HG03521 (cell line): Measurements from ENCODE around the gene SNX8.

ENCODE experiments used
- ATAC-seq: cut with Tn5 transposase; IDR thresholded peaks from one replicate; pipeline ENCODE4 v1.9.1; 2021; ENCODE audit warnings: mild to moderate bottlenecking, moderate library complexity; ENCODE audit not compliant: unreplicated experiment

Gene SNX8

DNA sequence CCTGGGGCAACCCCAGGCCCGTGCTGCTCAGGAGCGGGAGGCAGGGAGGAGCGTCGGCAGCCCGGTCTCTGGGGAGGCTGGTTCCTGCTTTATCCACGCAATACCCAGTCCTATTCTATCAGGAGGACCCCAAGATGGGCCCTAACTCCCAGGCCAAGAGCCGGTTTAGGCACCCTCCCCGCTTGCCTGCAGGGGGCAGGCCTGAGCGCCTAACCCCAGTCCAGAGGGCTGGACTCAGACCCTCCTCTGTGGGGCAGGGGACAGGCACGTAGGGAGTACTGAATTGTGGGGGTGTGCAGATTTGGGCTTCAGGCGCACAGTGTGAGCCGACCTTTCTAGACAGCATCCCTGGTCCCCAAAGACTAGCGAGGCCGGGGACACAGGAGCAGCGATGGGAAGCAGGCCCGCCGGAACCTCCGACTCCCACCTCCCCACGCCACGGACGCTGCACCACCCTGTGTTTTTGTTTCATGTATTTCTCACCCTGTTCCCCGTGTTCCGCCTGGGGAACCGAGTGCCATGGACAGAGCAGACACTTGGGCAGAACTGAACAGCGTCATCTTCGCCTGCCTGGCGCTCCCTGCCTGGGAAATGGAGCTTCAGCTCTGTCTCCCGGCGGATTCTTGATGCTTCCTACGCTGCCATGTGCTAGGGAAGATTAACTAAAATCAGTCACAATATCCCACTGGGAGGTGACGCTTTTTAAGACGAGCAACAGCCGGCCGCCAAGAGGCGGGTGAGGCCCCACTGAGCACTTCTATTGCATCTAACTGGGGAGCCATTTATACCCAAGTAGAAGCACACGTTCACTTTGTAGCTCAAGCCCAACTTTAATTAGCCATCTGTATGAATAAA lies 66.9 kb downstream of the SNX8 start:
- ATAC-seq, result no peak

DNA sequence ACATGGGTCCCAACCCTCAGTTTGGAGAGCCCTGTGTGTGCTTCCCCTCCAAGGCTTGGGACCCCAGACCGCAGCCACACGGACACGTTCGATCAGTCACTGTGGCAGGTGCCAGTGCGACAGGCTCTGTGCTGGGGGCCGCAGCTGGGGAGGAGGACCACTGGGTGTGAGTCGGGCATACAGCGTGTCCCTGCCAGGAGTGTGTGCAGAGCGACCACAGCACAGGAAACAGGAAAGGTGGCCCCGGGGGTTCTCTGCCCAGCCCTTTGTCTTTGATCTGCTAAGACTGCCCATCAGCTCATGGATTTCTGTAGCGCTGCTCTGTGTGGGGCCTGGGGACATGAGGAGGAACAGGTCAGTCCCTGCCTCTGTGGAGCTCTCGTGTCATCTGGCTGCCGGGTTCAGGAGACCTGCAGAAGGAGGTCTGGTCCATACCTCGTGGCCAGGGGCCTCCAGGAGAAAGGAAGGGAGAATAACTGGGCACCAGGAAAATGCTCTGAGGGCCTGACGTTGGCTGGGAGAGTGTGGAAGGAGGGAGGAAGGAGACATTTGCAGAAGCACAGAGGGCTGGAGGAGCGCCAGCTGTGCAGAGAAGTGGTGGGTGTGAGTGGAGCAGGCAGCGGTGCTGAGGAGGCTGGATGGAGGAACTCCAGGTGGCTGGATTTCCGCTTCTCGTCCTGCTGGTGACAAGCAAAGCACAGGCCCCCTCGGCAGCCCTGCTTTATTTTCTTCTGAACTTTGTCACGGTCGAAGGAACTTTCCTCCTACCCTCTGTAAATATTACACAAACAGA lies 68.2 kb downstream of the SNX8 start:
- no peak for ATAC-seq

DNA sequence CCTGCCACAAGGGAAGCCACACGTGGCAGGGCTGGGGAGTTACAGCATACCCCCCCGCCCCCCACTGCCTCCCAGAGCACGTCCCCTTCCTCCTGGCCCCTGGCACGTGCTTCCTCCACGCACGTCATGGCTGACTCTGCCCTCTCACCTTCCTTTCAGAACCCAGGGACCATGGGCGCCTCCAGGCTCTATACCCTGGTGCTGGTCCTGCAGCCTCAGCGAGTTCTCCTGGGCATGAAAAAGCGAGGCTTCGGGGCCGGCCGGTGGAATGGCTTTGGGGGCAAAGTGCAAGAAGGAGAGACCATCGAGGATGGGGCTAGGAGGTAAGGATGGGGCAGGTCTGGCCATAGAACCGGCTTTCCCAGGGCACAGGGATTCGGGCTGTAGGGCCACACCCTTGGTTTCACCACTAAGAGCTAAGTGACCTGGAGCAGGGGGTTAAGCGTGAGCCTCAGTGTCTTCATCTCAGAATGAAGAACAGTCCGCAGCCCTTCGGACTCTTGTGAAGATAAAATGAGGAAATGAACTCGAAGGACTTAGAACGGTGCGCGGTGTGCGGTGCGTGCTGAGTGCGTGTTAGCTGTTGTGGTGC lies 69.7 kb downstream of the SNX8 start:
- ATAC-seq, result no peak

DNA sequence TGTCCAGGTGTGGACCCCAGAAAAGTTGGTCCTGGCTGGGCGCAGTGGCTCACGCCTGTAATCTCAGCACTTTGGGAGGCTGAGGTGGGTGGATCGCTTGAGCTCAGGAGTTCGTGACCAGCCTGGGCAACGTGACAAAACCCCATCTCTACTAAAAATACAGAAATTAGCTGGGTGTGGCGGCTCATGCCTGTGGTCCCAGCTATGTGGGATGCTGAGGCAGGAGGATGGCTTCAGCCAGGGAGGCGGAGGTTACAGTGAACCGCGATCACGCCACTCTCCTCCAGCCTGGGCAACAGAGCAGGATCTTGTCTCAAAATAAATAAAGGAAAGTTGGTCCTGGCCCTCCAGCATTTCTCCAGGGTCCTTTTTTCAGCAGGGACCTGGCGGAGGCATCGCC lies 70.8 kb downstream of the SNX8 start:
- ATAC-seq, result no peak

DNA sequence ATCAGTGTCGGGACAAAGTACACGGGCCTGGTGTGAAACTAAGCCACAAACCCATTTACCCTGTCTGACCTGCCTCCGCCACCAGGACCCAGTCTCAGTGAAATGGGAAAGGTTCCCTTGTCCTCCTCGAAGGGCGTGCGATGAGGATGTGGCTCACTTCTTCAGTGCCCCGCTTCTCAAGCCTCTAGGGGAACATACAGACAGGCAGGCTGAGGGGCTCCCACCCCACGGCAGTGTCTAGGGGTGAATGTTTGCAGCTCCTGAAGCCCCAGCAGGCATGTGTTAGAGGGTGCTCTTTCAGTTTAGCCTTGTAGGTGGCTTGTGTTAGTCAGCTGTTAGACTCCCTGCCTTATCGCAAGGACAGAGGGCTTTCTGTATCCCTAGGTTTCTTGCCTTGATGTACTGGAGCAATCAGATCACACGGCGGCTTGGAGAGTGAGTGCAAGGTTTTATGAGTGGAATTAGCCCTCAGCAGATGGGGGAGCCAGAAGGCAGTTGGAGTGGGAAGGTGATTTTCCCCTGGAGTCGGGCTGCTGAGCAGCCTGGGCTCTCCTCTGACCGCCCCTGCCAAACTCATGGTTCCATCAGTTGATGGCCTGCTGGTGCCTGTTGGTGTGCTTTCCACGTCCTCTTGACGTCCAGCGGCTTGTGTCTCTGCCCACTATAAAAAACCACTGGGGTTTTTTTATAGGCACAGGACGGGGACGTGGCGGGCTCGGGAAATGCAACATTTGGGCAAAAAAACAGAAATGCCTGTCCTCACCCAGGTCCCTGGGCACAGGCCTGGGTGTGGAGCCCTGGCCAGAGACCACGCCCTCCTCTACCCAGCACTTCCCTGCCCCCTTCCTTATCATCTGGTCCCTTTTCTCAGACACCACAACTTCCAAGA lies 71.5 kb downstream of the SNX8 start:
- ATAC-seq, result no peak

DNA sequence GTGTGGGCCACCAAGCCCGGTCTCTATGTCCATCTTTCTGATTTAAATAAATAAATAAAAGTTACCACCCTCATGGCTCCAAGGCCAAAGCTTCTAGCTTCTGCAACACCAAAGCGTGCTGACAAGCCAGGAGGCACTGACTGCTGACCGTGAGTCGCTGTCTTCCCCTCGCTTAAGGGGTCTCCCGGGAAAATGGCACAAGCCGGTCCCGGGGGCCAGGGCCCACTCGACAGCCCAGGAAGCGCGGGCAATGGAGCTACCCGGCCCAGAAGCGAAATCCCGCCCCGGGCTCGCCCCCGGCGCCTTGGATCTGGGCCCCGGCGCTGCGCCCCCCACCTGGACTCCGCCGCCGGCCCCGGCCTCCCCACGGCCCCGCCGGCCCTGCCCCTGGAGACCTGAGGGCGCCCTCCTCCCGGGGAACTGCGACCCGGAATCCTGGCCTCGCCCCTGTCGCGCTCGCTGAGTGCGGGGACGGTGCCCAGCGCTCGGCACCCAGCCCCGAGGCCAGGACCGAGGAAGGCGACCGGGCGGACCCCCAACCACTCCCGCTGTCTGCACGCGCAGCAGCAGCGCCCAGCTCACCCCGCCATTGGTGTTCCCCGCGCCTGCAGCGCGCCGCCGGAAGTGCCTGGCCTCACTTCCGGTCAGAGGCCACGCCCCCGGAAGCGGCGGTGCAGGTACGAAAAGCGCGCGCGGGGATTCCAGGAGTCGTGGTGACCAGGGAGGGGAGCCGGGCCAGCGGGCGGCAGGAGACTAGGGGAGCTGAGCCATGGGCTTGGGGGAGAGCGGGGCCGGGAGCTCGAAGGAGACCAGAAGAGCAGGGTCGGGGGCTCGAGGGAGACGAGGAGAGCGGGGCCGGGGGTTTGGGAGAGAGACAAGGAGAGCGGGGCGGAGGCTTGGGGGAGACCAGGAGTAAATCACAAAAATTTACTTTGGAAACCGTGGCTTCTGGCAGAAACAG lies 72.4 kb downstream of the SNX8 start, which contains the start of the genes MRM2 and NUDT1:
Gene MRM2 (minus strand): TSS at position 626 of the 961 bp plus-strand sequence. CDS start 36 bp downstream, at position 590.
Gene NUDT1 (plus strand): TSS at position 647 of the 961 bp plus-strand sequence. CDS start 2,349 bp downstream, outside the sequence.
- peak; percentile 80 for ATAC-seq

DNA sequence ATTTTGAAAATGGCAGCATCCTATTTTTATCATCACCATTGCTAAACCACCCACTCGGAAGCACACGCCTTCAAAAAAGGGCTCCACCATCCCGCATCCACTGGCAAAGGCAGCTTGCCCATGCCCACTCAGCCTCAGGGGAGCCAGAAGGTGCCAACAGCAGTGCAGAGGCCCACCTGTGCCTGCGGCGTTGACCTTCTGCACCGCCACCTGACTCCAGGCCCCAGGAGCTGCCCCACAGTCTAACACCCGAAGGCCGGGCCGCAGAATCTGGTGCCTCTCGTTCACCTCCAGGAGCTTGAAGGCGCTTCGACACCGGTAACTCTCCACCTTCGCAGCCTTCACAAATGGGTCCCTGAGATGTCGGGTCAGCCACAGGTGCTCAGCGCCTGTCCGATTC lies 75.0 kb downstream of the SNX8 start:
- ATAC-seq, result no peak

DNA sequence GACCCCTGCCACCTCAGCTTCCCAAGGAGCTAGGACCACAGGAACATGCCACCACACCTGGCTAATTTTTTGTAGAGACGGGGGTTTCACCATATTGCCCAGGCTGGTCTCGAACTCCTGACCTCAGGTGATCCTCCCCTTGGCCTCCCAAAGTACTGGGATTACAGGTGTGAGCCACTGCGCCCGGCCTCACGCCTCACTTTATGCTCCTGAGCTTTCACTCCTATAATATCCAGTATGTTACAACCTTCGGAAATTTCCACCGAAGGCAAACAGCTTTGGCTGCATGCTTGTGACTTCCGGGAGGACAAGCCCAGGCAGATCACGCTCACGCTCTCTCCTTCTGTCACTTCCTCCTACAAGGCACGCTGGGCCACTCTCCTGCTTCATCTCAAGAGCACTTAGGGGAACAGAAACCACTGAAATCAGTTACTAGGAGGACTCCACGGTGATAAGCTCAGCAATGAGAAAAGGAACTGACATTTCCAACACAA lies 77.1 kb downstream of the SNX8 start:
- ATAC-seq, result peak; percentile 47

DNA sequence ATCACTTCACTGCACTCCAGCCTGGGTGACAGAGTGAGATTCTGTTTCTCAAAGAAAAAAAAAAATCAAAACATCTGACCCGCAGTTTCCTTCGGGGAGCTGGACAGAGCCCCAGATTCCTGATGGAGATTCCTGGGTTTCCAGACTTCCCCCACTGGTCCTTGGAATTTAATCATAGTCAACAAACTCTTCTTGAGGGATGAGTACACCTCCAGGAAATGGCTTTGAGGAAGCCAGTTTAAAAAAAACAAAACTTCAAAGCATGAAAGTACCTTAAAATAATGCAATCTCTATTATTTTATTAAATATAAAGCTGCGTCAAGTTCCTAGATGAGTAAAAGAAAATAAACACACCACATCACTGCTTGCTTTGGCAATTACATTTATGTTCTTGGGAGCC lies 80.3 kb downstream of the SNX8 start:
- ATAC-seq, result no peak

DNA sequence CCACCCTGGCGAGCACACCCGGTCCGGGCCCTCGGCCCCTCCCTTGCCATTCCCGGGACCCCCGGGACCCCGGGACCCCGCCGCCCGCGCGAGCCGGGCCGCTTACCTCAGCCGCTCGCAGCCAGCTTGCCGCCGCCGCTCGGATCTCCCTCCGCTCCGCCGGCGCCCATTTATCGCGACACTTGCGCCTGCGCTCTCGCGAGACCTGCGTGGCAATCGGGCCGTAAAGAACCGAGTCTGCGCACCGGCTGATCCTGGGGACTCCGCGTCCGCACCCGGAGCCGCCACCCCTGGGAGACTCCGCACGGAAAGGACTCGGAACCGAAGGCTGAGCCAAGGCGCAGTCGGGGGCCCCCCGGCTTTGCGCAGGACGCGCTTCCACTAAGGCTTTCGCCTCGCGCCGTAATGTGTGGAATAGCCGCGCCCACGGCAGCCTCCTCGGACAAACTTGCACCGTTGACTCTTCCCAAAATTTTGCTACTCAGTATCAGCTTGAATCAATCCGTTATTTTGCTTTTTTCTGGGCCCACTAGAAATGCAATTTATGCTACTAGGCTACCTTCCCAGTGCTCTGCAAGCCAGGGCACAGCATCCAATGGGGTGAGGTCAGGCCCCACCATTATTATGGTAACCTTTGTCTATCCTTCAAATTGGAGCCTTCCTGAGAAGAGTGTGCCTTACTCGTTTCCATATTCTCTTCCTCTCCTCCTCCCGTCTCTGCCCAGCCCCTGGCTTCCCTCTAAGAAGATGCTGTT lies 81.3 kb downstream of the SNX8 start, which contains the start of gene MAD1L1:
Gene MAD1L1 (minus strand): TSS at position 180 of the 755 bp plus-strand sequence. CDS start 2,812 bp downstream, outside the sequence.
- peak; percentile 65 for ATAC-seq

DNA sequence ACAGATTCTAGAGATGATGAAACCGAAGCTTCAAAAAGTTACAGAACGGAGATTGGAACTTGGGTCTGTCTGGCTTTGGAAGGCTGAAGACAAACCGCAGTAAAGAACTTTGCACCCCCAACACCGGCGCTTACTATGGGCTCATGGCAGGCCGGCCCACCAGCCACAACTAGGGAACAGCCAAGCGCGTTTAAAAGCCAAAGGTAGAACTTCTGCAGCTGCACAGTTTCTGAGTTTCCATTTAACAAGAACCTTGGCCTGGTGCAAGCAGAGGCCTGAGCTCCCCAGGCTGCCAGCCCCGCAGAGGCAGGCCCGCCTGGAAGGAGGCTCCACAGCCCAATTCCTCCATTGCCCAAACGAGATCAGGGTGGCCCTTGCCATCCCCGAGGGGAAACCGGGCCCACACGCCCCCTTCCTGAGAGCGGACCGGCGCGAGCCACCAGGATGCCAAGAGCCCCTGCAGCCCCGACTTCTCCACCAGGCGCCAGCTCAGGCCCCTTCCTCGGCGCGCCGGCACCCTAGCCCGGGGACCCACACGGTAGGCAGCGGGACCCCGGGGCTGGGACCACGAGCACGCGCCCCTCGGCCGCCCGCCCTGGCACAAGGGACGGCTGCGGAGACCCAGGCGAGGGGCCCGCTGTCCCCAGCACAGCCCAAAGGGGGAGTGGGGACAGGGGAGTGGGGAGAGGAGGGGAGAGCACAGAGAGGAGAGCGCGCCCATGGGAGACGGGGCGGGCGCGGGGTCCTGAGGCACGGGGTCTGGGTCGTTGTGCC lies 82.1 kb downstream of the SNX8 start:
- ATAC-seq, result peak; percentile 23

DNA sequence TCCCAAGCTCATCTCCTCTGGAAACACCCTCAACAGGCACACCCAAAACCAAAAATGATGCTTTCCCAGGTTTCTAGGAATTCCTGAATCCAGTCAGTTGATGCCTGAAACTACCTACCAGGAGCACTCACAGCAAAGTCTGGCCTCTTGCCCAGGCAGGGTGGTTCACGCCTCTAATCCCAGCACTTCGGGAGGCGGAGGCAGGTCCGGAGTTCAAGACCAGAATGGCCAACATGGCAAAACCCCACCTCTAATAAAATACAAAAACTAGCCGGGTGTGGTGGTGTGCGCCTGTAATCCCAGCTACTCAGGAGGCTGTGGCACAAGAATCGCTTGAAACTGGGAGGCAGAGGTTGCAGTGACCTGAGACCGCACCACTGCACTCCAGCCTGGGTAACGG lies 83.4 kb downstream of the SNX8 start:
- ATAC-seq, result no peak

DNA sequence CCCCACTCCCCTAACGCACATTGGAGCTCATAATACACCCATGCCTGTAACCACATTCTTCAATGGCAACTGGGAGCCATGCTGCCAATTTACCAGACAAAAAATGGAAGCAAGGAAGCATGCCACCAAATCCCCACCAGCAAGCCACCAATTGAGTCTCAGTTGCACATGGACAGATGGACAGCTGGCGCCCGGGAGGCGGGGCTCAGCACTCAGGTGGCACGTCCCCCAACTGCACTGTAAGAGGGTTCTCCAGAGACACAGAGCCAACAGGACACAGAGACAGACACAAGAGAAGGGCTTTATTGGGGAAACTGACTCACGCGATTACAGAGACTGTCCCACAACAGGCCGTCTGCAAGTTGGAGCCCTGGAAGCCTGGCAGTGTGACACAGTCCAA lies 84.0 kb downstream of the SNX8 start:
- no peak for ATAC-seq

DNA sequence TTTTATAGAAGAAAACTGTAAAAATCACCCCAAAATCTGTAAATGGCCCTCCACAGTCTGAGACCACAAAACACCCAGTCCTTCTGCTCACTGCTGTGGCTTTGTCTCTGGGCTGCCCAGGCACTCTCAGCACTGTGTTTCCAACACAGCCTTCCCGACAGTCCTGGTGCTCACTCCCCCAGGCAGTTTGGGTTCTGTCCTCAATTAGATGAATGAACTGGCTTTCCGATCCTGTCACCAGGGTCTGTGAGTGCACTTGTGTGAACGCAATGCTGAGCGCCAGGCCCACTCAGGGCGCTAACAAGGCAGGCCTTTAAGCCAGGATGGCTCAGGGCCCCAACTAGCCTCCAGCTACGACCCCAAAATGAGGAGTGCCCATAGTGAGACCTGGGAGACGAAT lies 84.8 kb downstream of the SNX8 start:
- ATAC-seq, result no peak

DNA sequence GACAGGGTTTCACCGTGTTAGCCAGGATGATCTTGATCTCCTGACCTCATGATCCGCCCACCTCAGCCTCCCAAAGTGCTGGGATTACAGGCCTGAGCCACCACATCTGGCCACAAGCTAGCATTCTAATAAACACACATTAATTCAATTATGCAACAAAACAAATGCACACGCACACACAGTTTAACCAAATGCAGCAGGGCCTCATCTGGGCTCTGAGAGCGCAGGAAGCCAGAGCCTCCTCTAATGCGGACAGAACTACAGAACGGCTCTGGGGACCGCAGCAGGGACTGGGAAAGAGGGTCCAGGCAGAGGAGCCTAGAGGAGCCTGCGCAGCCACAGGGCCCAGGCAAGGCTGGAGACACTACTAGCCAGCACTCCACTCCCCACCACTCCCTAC lies 85.3 kb downstream of the SNX8 start:
- ATAC-seq, result no peak

DNA sequence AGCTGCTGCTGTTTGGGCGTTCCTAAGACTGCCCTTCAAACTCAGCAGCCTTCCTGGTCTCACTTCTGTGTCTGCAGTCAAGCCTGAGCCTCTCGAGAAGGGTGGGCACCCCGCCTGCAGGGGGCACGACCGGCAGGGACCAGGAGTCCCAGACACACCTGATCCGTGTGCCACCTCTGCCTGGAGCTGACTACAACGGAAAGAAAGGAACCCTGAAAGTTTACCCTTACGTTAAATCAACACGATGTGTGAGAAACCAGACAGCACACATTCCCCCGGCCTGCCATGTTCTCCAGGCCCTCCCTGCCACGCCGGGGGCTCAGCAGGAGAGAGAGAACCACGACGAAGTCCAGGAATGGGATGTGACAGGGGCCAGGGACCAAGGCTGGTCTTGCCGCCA lies 86.5 kb downstream of the SNX8 start:
- ATAC-seq, result no peak

DNA sequence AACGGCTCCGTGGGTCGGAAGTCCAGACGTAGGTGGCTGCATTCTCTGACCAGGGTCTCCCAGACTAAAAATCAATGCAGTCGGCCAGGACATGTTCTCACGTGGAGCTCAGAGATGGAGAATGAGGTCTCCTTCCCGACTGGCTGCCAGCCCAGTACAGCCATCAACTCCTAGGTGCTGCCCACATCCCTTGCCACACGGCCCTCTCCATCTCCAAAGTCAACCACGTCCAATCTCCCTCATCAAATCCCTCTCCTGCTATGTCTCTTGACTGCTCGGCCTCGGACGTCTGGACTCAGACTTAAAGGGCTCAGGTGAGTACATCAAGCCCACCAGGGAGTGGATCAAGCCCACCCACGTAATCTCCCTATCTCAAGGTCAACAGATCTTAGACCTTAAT lies 88.4 kb downstream of the SNX8 start:
- ATAC-seq, result no peak

DNA sequence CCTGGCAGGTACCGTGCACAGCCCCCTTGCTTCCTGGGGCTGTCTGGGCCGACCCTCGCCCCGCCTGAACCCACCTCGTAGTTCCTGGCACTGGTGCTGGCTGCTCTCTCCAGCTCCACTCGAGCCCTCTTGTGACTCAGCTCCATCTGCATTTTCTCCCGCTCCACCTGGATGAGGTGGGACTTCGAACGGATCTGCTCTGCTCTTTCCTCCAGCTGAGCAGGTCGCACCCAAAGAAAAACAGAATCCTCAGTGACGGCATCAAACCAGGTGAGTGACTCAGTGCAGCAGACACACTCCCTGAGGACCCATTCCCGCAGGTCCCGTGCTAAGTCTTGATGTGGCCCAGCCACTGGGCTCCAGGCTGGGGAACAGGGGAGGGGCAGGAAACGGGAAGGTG lies 88.9 kb downstream of the SNX8 start:
- no peak for ATAC-seq
